Stimulated activated CD4-positive, alpha-beta T cell treated with anti-CD3 and anti-CD28 coated beads, TNF-alpha, amount 100 ng/mL, for 1 hour (primary cell): ENCODE measurements around the gene RNF223.
"Not testable (repeated sequence)": the region's sequence is repeated elsewhere in the genome, so short reads cannot be mapped to it uniquely, and the experiment has no call there.

Source experiments
- DNase-seq, 3 donors: peaks; one replicate each; pipeline ENCODE4 v3.0.0-alpha.2; 2020; ENCODE audit warnings: low read depth in 3 of 3, low spot score in 1 of 3

The RNF223 gene

GRCh38 chr1:1074631-1075147 lies 583 bp upstream of the RNF223 start:
- DNase-seq: no peak

DNA sequence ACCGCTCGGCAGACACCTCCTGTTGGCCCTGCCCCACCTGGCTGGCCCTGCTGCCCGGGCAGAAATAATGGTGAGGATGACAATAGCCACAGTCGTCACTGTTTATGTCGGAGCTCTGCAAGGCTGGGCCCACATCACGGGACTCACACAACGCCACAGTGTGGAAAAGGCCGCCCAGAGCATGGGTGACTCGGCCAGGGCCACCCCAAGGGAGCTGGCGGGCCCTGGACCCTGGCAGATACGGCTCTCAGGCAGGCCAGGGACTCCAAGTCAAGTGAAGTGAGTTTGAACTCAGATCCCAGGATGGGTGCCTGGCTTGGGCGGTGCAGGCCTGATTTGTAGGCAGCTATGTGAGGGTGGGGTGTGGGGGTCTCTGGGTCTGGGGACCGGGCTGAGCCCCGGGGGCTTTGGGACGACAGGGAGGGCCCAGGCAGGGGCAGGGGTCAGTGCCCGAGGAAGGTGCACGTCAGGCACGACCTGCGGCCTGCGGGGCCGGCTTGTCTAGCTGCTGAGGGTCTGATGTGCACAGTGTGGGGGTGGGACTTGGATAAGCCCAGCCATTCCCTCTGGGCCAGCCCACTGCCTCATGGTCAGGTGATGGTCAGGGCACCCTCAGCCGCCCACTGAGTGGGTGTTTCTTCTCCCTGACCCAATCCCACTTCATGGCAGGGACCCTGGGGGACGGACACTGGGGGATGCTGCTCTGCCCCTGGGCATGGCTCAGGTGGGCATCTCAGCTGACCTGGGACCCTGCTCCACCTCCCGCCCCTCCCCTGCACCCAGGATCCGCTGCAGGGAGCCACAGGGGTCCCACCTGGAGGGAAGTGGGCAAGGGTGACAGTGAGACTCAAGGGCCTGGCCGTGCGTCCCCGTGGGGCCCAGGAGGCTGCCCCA lies 1.0 kb downstream of the RNF223 start:
- DNase-seq: no peak

- DNase-seq: no peak
Measured at GRCh38 chr1:1072299-1072848, 1.7 kb downstream of the RNF223 start.

- no peak for DNase-seq
Measured at GRCh38 chr1:1071486-1072298, 2.4 kb downstream of the RNF223 start.

DNA sequence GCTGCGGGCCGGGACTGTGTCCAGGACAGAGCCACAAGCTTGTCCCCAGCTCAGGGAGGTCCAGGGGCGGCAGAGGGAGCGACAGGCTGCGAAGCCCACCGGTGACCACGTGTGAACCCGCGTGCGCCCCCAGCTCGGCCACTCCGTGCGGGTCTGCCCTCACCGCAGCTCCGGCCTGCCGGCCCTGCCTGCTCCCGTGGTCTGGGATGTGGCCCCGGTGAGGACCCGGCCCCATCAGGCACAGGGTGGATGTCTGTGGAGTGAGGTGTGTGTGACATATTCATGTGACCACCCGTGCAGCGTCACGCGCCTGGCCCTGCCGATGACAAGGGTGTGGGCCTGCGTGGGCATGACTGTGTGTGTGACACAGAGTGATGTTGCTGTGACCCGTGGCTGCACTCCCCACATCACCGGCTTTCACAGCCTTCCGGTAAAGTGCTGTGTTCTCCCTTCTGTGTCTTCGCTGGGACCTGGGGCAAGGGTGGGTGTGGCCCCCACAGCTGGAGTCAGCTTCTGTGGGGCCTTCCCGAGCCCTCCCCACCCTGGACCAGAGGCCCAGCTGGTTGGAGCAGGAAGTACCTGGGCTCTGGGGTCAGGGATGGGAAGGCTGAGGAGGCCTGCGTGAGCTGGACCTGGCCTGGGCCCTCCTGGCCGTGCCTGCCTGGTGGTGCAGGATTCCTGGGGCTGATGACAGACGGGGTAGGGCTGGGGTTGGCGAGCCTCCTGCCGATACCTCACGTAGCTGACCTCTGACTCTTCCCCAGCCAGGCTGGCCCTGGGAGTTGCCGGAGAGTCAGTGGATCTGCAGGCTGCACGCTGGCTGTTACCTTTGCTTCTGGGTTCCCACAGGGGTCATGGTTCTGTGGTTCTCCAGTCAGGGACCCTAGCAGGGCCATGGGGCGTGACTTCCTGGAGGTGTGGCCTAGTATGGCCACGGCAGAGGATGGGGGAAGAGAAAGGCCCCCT lies 4.1 kb downstream of the RNF223 start:
- DNase-seq: no peak

DNA sequence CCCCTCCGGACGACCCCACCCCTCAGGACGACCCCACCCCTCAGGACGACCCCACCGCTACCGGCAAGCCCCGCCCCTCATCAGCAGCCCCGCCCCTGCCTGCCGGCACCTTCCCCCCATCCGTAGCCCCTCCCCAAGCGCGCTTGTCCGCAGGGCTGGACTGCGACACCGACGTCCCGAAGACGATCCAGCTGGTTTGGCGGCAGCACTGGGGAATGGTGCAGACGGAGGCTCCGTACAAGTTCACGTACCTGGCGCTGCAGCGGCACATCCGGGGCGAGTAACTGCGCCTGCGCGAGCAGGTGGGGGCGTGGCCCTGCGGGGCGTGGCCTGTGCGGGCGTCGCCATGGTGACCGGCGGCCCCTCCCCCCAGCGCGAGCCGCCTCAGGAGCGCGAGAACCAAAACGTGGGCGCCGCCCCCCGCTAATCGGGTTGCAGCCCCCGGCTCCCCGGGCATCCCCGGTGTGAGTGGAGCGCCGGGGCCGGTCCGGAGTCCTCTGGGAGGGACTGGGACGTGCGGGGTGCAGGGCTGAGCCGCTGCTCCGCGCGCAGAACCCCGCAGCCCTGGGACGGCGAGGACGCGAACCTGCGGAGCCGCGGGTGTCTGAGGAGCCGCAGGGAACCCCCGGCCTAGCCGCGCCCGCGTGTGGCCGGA lies 4.9 kb downstream of the RNF223 start:
- peak; percentile 75 to 94 (median 90) for DNase-seq

DNA sequence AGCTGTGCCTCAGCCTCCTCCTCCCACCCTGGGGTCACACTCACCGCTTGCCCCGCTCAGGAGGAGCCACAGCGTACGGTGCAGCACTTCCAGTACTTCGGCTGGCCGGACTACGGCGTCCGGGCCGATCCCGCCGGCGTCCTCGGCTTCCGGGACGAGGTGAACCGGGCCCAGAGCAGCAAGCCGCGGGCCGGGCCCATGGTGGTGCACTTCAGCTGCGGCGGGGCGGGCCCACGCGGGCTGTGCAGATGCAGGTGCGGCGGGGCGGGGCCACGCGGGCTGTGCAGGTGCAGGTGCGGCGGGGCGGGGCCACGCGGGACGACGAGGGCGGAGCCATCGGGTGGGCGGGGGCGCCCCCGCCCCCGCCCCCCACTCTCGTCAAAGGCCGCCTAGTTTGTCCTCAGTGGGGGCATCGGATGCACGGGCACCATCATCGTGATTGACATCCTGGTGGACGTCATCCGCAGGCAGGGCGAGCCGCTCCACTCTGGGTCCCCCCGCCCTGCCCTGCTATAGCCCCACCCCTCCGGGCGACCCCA lies 5.5 kb downstream of the RNF223 start:
- no peak for DNase-seq

- DNase-seq: no peak
Measured at GRCh38 chr1:1067860-1068516, 6.1 kb downstream of the RNF223 start.

DNA sequence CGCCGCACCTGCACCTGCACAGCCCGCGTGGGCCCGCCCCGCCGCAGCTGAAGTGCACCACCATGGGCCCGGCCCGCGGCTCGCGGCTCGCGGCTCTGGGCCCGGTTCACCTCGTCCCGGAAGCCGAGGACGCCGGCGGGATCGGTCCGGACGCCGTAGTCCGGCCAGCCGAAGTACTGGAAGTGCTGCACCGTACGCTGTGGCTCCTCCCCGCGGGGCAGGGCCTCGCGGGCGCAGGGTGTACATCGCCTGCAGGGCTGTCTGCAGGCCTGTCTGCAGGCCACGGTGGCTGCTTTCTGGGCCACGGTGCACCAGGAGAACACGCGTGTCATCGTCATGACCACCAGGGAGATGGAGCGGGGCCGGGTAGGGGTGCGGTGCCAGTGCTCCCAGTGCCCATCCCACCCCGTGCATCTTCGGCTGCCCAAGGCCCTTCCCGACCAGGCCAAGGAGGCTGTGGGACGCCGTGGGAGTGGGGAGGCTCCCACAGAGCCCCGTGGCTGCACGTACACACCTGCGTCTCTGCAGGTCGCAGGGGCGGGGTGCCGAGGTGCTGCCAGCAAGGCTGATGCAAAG lies 6.7 kb downstream of the RNF223 start:
- no peak for DNase-seq

GRCh38 chr1:1066403-1067283 lies 7.5 kb downstream of the RNF223 start:
- no peak for DNase-seq

DNA sequence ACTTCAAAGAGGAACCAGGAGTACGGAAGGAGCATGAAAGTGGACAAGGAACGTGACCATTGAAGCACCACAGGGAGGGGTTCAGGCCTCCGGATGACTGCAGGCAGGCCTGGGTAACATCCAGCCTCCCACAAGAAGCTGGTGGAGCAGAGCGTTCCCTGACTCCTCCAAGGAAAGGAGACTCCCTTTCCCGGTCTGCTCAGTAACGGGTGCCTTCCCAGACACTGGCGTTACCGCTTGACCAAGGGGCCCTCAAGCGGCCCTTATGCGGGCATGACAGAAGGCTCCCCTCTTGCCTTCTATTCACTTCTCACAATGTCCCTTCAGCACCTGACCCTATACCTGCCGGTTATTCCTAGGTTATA lies 8.2 kb downstream of the RNF223 start:
- not testable (repeated sequence) for DNase-seq

GRCh38 chr1:1065265-1065939 lies 8.7 kb downstream of the RNF223 start:
- DNase-seq: no peak

- DNase-seq: peak; percentile 72 to 79 (median 74)
Measured at GRCh38 chr1:1063945-1064831, 9.9 kb downstream of the RNF223 start.

DNA sequence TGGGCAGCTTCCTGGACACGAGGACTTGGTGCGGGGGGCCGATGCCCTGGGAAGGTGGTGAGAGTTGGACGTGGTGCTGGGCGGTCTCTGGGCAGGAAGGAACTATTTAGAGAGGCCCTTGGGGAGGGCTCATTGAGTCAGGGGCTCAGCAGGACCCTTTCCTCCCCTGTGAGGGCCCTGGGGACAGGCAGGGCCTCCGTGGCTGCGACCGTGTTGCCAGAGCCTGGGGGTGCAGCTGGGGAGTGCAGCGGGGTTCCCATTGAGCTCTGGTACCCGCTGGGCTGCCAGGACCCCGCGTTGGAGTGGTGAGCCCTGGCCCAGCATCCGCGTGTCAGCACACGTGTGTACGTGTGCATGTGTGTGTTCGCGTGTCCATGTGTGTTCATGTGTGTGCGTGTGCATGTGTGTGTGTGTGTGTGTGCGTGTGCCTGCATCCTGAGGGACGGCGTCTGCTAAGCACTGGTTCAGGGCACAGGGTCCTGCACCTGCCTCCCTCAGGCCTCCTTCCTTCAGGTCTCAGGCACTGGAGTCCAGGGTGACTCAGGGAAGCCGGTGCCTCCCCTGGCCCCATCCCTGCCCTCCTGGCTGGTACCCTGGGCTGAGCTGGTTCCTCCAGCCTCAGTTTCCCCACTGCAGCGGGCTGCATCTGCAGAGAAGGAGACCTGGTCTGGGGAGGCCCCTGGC lies 10.7 kb downstream of the RNF223 start:
- no peak for DNase-seq

- DNase-seq: no peak
Measured at GRCh38 chr1:1062348-1063163, 11.6 kb downstream of the RNF223 start.
